Activated CD4-positive, alpha-beta T cell treated with anti-CD3 and anti-CD28 coated beads, Interleukin-2, amount 10 ng/mL, durations not matched to agents 7 days and 5 days (primary cell): ENCODE results near the gene USP49. TPM values are rescaled to one million over a fixed set of nuclear protein-coding genes. Genes with fewer than 3 reads are reported as not detected.
A peak's percentile ranks its signal among the peaks of the same experiment; 100 is the strongest.
"Not testable (repeated sequence)": the region's sequence is repeated elsewhere in the genome, so short reads cannot be mapped to it uniquely, and the experiment has no call there.

Experiments
- CTCF ChIA-PET: fragments of 350-600 bp; sonication (Branson Sonifier 250); formaldehyde crosslinking; loops from one replicate; lab custom pipeline; 2021; ENCODE audit warnings: antibody characterized with exemption; lab: Charles Lee
- POLR2A ChIA-PET: fragments of 350-600 bp; sonication (Branson Sonifier 250); formaldehyde crosslinking; loops from one replicate; lab custom pipeline; 2021; ENCODE audit warnings: antibody characterized with exemption; lab: Charles Lee
- DNase-seq: peaks from one replicate; pipeline ENCODE4 v3.0.0-alpha.2; 2020
- H3K27ac Mint-ChIP-seq: one replicate; pipeline ENCODE4 v1.8.0; 2021; ENCODE audit warnings: mild to moderate bottlenecking, moderate library complexity, mixed read lengths
- H3K27me3 Mint-ChIP-seq: one replicate; pipeline ENCODE4 v1.8.0; 2021; ENCODE audit warnings: mixed read lengths
- H3K36me3 Mint-ChIP-seq: one replicate; pipeline ENCODE4 v1.8.0; 2021; ENCODE audit warnings: low read depth, mixed read lengths
- H3K4me1 Mint-ChIP-seq: one replicate; pipeline ENCODE4 v1.8.0; 2021; ENCODE audit warnings: mixed read lengths
- H3K4me3 Mint-ChIP-seq: one replicate; pipeline ENCODE4 v1.8.0; 2021; ENCODE audit warnings: mild to moderate bottlenecking, moderate library complexity, mixed read lengths
- H3K9me3 Mint-ChIP-seq: one replicate; pipeline ENCODE4 v1.8.0; 2021; ENCODE audit warnings: mixed read lengths
- total RNA-seq, 2 experiments: library from RNA; stranded (reverse); gene quantifications; one replicate each; pipeline ENCODE4 v1.2.3, GENCODE V29; 2021

USP49 gene
- total RNA-seq, 2 experiments from 2014 or later: 6.3 to 7.0 TPM

GRCh38 chr6:41768545-41769308 lies 126.4 kb downstream of the USP49 start:
- Mint-ChIP-seq H3K4me1 (peaks cover 16% of the 10 kb centered on the region), H3K27me3 (no peaks in the 10 kb centered on the region), H3K4me3 (no peak overlapping the region), H3K27ac (peak overlapping the region; percentile 47), H3K36me3 (peaks cover 8% of the 10 kb centered on the region), H3K9me3 (no peaks in the 10 kb centered on the region)
- no peak for DNase-seq
- ChIA-PET CTCF (interaction anchor here (0.6 to 1.8 kb wide), 7 partner anchors 9 to 283 kb away, joined by 3 to 5 read pairs (median 3); partner anchors contain the start of gene TOMM6), POLR2A (interaction anchor here (0.7 kb wide), 1 partner anchor 538 kb away, joined by 3 read pairs; no protein-coding TSS in a partner anchor)

DNA sequence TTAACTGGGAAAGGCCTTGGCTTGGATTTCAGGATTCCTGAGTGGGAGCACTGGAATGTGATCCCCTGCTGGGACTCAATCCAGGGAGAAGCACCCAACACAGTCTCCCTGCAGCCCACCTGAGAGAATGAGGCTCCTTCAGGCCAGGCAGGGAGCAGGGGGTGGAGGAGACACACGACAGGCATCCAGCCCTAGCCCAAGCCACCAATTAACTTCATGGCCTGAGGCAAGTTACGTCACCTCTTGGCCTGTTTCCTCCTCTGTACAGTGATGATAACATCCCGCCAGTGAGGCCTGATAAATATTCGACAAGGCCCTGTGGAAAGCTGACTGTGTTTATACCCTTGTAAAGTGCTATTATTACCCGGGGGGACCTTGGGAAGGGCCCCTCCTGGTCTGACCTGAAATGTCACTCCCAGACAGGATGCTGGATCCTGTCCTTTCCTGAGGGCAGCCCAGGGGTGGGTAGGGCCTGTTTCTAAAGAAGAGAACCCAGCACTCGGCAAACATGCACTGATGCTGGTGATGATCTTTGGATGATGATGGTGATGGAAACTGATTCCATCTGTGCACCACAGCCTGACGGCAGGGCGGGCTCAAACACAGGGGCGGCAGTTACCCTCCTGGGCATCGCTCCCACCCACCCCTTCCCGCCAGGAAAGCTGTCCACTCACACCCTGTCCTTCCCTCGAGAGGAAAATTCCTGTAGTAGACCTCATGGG lies 127.9 kb downstream of the USP49 start:
- Mint-ChIP-seq H3K27me3 (peaks cover 1% of the 10 kb centered on the region), H3K4me3 (no peak overlapping the region), H3K4me1 (peaks cover 16% of the 10 kb centered on the region), H3K9me3 (no peaks in the 10 kb centered on the region), H3K36me3 (peaks cover 4% of the 10 kb centered on the region), H3K27ac (no peak overlapping the region)
- POLR2A ChIA-PET: interaction anchor here (0.6 kb wide), 1 partner anchor 447 kb away, joined by 4 read pairs; no protein-coding TSS in a partner anchor
- DNase-seq: no peak
- CTCF ChIA-PET: interaction anchor here (0.9 to 1.8 kb wide), 2 partner anchors 14 to 16 kb away, joined by 3 to 4 read pairs; no protein-coding TSS in a partner anchor

- H3K9me3 Mint-ChIP-seq, DNase-seq, H3K36me3 Mint-ChIP-seq, H3K27ac Mint-ChIP-seq, POLR2A ChIA-PET, H3K4me3 Mint-ChIP-seq, H3K27me3 Mint-ChIP-seq: not testable (repeated sequence)
- CTCF ChIA-PET: interaction anchor here (1.0 kb wide), 1 partner anchor 11 kb away, joined by 9 read pairs; no protein-coding TSS in a partner anchor
- peaks cover 16% of the 10 kb centered on the region for H3K4me1 Mint-ChIP-seq
These were observed 129.0 kb downstream of the USP49 start for GRCh38 chr6:41766043-41766664.

- Mint-ChIP-seq H3K27ac (no peak overlapping the region), H3K36me3 (no peaks in the 10 kb centered on the region), H3K4me1 (peaks cover 6% of the 10 kb centered on the region), H3K9me3 (no peaks in the 10 kb centered on the region), H3K4me3 (no peak overlapping the region), H3K27me3 (peaks cover 1% of the 10 kb centered on the region)
- POLR2A ChIA-PET: no interaction called here
- CTCF ChIA-PET: interaction anchor here (1.2 to 1.4 kb wide), 2 partner anchors 11 to 23 kb away, joined by 3 to 4 read pairs; no protein-coding TSS in a partner anchor
- no peak for DNase-seq
These were observed 131.7 kb downstream of the USP49 start for GRCh38 chr6:41763470-41763869.

DNA sequence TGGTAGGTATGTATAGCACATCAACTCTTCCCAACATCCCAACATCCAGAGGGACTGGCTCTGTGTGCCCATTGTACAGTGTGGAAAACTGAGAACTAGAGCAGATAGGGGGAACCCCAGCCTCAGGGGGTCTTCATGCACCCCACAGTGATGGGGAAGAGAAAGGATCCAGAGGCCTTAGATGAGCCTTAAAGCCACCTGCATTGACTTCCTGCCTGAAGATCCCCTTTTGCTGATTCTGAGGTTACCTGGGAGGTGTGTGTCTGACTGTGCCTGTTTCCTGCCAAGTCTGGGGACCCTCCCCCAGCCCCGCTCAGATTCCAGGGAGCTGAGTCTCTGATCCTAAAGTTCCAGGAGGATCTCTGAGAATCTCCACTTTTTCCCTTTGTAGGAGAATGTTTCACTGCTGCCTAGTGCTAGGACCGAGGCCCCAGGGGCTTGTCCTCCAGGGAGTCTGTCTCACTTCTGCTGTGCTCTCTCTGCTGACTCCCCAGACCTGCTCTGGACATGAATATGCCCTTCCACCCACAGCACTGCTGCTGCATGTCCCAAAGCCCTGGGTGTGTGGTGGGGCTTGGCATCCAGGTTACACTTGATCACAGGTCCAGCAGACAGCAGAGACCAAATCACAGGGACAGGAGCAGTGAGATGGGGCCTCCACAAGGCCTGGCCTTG lies 135.1 kb downstream of the USP49 start:
- Mint-ChIP-seq H3K27ac (no peak overlapping the region), H3K4me3 (no peak overlapping the region)
- POLR2A ChIA-PET: no interaction called here

DNA sequence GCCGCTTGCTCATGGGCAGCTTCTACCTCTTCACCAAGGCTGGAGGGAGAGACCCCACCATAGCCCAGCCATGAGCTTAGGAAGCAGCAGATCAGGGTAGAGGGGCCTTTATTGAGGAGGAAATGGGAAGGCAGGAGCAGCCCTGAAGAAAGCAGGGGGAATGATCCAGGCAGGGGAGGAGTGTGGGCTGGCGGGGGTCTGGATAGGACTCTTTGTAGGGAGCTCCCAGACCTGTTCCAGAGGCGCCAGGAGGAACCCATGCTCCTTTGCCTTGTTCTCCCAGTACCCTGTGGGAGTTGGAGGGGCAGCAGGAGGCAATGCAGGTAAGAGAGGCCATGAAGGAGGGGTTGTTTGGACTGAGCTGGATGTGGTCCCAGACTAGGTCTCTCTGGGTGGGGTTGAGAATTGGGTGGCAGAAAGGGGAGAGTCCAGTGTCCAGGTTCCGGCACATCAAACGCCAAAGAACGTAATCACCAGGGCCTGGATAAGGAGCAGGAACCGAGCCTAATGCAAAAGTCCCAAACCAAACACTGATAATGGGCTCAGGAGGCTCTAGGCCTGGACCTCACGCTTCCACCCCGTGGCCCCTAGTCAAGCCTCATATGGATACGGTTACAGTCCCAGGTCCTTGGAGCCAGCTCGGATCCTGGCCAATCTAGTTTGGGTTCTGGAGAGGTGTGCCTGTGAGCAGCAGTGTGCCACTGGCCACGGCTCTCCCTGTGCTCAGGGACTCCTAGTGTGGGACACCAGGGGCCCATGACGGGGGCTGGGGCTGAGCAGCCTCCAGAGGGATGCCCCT lies 135.9 kb downstream of the USP49 start:
- POLR2A ChIA-PET: no interaction called here
- H3K27me3 Mint-ChIP-seq: peaks cover 4% of the 10 kb centered on the region
- no peaks in the 10 kb centered on the region for H3K4me1 Mint-ChIP-seq
- H3K36me3 Mint-ChIP-seq: no peaks in the 10 kb centered on the region
- H3K4me3 Mint-ChIP-seq: no peak overlapping the region
- CTCF ChIA-PET: no interaction called here
- no peak overlapping the region for H3K27ac Mint-ChIP-seq
- H3K9me3 Mint-ChIP-seq: no peaks in the 10 kb centered on the region
- no peak for DNase-seq

More for the DNA sequence above, 135.1 kb downstream of the USP49 start:
- H3K9me3 Mint-ChIP-seq: no peaks in the 10 kb centered on the region
- no peaks in the 10 kb centered on the region for H3K36me3 Mint-ChIP-seq
- no peak for DNase-seq
- peaks cover 1% of the 10 kb centered on the region for H3K27me3 Mint-ChIP-seq
- H3K4me1 Mint-ChIP-seq: no peaks in the 10 kb centered on the region
- CTCF ChIA-PET: no interaction called here

GRCh38 chr6:41758641-41759035 lies 136.5 kb downstream of the USP49 start:
- no peak overlapping the region for H3K27ac Mint-ChIP-seq
- CTCF ChIA-PET: interaction anchor here (0.6 kb wide), 1 partner anchor 398 kb away, joined by 3 read pairs; no protein-coding TSS in a partner anchor

DNA sequence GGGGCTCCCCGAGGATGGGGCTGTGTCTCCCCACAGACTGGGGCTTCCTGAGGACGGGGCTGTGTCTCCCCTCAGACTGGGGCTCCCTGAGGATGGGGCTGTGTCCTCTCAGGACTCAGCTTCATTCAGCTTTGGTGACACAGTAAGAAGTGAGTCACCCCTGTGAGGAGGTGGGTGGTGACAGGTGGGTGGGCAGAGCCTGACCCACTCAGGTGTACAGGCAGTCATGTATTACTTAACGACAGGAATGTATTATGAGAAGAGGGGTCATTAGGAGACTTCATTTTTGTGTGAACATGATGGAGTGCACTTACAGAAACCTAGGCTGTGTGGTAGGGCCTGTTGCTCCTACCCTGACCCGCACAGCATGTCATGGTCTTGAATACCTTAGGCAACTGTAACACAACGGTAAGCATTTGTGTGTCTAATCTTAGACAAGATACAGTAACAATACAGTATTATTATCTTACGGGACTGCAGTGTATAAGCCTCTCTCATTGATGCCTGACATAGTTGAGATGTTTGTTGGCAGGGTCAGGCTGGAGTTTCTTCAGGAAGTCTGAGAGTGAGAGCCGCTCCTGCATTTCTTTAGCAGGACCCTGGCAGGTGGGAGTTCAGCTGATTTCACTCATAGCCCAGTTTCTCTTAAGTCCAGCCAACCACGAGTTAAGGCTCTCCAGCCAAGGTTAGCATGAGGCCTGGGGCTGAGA lies 137.1 kb downstream of the USP49 start:
- Mint-ChIP-seq H3K36me3 (no peaks in the 10 kb centered on the region), H3K4me3 (no peak overlapping the region), H3K27ac (no peak overlapping the region), H3K9me3 (no peaks in the 10 kb centered on the region), H3K4me1 (no peaks in the 10 kb centered on the region), H3K27me3 (peaks cover 6% of the 10 kb centered on the region)
- no peak for DNase-seq
- ChIA-PET CTCF (interaction anchor here (0.6 to 1.2 kb wide), 2 partner anchors 10 to 398 kb away, joined by 3 to 5 read pairs; no protein-coding TSS in a partner anchor), POLR2A (no interaction called here)

More at GRCh38 chr6:41758641-41759035, 136.5 kb downstream of the USP49 start:
- Mint-ChIP-seq H3K4me3 (no peak overlapping the region), H3K36me3 (no peaks in the 10 kb centered on the region), H3K27me3 (peaks cover 6% of the 10 kb centered on the region), H3K9me3 (no peaks in the 10 kb centered on the region), H3K4me1 (no peaks in the 10 kb centered on the region)
- POLR2A ChIA-PET: no interaction called here
- DNase-seq: no peak

DNA sequence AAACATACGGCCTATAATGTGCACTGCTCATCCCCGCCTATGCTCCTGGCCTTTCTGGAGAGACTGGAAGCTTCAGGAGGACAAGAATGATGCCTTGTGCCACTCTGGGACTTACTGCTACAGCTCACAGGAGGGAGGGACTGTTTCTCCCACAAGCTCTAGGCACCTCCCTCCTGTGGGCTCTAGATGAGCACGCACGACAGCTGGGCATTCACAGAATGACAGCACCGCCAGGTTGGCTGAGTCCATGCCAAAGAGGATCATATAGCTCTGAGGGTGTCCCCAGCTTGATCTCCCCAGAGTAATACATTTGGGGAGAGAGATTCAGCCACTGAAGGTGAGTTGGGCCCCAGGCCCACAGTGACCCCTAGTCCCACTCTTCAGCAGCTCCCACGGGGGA lies 137.9 kb downstream of the USP49 start:
- CTCF ChIA-PET: interaction anchor here (0.5 to 1.2 kb wide), 2 partner anchors 9 to 13 kb away, joined by 5 read pairs; no protein-coding TSS in a partner anchor
- no peak overlapping the region for H3K4me3 Mint-ChIP-seq

DNA sequence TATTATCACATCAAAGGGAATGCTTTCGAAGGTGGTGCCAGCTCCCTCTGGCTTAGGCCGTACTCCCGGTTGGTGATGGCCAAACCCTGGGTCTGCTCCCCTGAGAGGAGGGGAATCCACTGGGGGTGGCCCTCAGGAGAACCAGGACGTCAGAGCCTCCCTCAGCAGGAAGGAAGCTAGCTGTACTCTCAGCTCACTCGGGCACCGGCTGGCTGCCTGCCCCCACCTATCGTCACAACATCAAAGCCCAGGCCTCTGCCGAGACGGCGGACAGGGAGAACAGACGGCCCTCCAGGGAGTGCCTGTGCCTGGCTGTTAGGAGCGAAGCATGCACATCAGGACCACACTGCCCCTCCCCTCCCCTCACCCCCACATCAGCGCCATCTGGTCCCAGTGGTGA lies 138.8 kb downstream of the USP49 start:
- Mint-ChIP-seq H3K27me3 (peaks cover 9% of the 10 kb centered on the region), H3K36me3 (no peaks in the 10 kb centered on the region), H3K9me3 (no peaks in the 10 kb centered on the region), H3K4me1 (no peaks in the 10 kb centered on the region), H3K4me3 (no peak overlapping the region), H3K27ac (no peak overlapping the region)
- no peak for DNase-seq
- CTCF ChIA-PET: interaction anchor here (0.6 kb wide), 1 partner anchor 167 kb away, joined by 3 read pairs; no protein-coding TSS in a partner anchor
- POLR2A ChIA-PET: no interaction called here

More for the DNA sequence above, 137.9 kb downstream of the USP49 start:
- Mint-ChIP-seq H3K4me1 (no peaks in the 10 kb centered on the region), H3K27me3 (peaks cover 7% of the 10 kb centered on the region), H3K27ac (no peak overlapping the region), H3K36me3 (no peaks in the 10 kb centered on the region), H3K9me3 (no peaks in the 10 kb centered on the region)
- no peak for DNase-seq
- POLR2A ChIA-PET: no interaction called here

GRCh38 chr6:41755895-41756294 lies 139.3 kb downstream of the USP49 start:
- H3K36me3 Mint-ChIP-seq: no peaks in the 10 kb centered on the region
- no peak overlapping the region for H3K27ac Mint-ChIP-seq
- H3K27me3 Mint-ChIP-seq: peaks cover 9% of the 10 kb centered on the region
- H3K4me1 Mint-ChIP-seq: no peaks in the 10 kb centered on the region
- POLR2A ChIA-PET: no interaction called here
- DNase-seq: no peak
- no peaks in the 10 kb centered on the region for H3K9me3 Mint-ChIP-seq
- H3K4me3 Mint-ChIP-seq: no peak overlapping the region
- CTCF ChIA-PET: interaction anchor here (0.6 kb wide), 1 partner anchor 167 kb away, joined by 3 read pairs; no protein-coding TSS in a partner anchor
